HG03565 (cell line): ENCODE results near the gene SEC61B.
A peak's percentile ranks its signal among the peaks of the same experiment; 100 is the strongest.

Experiments
- ATAC-seq: cut with Tn5 transposase; IDR thresholded peaks from one replicate; pipeline ENCODE4 v1.9.1; 2021; ENCODE audit warnings: mild to moderate bottlenecking, moderate library complexity; ENCODE audit not compliant: unreplicated experiment

SEC61B gene

DNA sequence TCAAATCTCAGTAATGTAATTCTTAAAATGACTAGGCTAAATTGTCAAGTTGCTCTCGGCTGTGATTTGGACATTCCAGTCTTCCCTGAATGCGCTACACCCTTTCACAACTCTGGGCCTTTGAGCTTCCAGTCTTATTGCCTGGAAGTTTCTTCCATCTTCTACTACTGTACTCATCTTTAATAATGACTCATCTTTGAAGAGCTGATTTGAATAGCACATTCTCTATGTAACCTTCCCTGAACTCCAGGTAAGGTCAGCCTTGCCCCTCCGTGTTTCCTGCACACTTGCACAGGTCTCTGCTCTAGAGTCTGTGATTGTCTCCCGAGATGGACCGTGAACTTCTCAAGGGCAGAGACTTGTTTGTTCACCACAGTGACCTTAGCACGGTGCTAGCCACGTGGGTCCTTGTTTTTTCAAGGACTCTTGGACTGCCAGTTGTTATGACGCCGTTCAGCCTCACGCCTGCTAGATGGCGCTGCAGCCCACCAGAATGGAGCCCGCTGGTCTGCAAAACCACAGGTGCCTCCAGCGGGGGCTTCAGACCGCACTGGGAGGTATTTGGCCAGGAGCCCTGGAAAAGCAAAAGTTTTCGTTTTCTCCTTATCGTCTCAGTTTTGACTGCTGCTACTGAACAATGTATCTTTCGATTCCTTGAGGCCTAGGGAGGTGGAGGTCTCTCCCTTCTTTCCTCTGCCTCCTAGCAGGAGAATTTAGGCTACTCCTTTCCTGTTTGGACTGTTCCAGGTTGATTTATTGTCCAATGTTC is 44.4 kb downstream of the SEC61B start:
- peak; percentile 59 for ATAC-seq

DNA sequence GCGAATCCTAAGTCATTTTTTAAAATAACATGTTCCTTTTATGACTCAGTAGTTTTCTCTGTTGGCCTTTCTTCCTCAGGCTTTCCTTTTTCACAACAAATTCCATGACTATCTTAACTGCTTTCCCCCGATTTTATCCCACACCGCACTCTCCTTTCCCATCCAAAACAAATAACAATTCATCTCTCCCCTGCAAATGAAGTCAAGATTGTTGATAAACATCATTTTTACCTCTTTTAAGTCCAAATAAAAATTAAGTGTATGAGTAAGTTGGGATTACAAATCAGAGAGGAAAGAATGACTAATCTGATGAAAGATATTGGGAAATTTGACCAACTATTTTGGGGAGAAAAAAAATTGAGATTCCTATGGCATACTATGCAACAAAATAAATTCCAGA is 47.3 kb downstream of the SEC61B start:
- ATAC-seq, result no peak

DNA sequence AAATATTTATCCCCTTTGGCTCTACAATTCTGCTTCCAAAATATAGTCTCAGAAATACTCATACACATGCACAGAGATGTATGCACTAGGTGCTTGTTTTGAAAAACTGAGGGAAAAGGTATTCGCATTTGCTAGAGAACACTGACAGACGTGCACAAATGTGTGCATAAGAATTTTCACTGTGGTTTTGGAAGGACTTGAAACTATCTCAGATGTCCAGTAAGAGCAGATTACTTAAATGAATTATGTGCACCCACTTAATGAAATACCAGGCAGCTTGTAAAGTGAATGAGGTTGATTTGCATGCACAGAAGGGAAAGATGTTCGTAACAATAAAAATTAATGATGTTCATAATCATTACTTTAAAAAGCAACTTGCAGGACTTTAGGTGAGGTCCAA is 48.4 kb downstream of the SEC61B start:
- no peak for ATAC-seq

DNA sequence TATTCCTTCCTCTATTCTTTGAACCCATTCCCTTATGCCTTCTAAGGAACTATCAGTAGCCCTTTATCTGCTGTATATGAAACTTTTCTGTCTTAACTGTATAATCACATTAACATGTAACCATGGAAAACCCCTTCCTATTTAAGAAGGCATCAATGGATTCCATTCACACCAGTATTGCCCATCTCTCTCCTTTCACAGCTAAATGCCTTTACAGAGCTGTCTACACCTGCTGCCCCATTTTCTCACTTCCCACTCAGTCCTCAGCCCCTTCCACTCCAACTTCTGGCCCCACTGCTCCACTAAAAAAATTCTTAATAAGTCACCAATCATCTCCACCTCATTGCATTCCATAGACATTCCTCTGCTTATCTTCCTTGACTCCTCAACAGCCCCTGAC is 50.8 kb downstream of the SEC61B start:
- no peak for ATAC-seq

DNA sequence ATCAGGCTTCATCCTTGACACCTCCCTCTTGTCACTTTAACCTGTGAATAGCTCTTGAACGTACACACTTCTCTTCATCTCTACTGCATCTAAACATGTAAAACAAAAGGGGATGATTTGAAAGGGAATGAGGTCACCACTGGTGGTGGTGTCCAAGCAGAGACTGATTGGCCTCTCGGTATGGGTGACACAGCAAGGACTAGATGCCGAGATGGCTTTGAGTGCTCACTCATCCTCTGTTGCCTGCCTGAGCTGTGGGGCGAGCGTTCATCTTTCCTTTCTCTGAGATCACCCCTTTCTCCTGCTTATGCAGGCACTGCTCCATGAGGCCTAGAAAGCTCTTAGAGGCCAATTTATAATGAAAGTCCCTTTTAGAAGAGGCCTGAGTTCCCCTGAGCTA is 51.9 kb downstream of the SEC61B start:
- ATAC-seq, result no peak

DNA sequence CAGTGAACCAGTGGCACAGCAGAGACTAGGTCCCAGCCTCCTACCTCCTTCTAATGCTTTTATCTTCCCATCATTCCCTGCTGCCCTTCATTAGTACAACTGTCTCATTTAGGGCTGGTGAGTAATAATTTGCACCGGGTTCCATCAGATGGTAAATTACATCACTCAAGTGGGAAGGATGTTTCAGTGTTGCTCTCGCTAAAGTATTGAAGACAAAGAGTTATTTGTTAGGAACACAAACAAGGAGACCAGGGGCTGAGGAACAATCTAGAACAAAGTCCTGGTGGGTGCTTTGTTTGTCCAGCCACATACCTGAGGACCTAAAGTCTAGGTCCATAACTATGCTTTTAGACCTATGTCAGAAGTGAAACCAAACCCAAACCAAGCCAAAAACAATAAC is 52.4 kb downstream of the SEC61B start:
- no peak for ATAC-seq
